ENCODE results near the gene TMED7. TPM values are rescaled to one million over a fixed set of nuclear protein-coding genes. Genes with fewer than 3 reads are reported as not detected.

Gene TMED7
- total and polyA plus RNA-seq, 2 of the 13 experiments (the other 11 are each of a cell fraction or from before 2014, with no cell fraction given) = 58.0 to 113 TPM

GRCh38 chr5:115625579-115626444, at the start of gene TMED7 (continued):
- TF ChIP-seq, protein P1, sequence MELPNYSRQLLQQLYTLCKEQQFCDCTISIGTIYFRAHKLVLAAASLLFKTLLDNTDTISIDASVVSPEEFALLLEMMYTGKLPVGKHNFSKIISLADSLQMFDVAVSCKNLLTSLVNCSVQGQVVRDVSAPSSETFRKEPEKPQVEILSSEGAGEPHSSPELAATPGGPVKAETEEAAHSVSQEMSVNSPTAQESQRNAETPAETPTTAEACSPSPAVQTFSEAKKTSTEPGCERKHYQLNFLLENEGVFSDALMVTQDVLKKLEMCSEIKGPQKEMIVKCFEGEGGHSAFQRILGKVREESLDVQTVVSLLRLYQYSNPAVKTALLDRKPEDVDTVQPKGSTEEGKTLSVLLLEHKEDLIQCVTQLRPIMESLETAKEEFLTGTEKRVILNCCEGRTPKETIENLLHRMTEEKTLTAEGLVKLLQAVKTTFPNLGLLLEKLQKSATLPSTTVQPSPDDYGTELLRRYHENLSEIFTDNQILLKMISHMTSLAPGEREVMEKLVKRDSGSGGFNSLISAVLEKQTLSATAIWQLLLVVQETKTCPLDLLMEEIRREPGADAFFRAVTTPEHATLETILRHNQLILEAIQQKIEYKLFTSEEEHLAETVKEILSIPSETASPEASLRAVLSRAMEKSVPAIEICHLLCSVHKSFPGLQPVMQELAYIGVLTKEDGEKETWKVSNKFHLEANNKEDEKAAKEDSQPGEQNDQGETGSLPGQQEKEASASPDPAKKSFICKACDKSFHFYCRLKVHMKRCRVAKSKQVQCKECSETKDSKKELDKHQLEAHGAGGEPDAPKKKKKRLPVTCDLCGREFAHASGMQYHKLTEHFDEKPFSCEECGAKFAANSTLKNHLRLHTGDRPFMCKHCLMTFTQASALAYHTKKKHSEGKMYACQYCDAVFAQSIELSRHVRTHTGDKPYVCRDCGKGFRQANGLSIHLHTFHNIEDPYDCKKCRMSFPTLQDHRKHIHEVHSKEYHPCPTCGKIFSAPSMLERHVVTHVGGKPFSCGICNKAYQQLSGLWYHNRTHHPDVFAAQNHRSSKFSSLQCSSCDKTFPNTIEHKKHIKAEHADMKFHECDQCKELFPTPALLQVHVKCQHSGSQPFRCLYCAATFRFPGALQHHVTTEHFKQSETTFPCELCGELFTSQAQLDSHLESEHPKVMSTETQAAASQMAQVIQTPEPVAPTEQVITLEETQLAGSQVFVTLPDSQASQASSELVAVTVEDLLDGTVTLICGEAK (IDR thresholded peaks at IDR 0.05) = peak; percentile 25; the same call in 1 of the 2 replicates
- TF ChIP-seq, protein P1 (CRISPR knock-in tag; IDR thresholded peaks at IDR 0.05) = peak; percentile 57
- 0 out of 2 replicates have a peak, but pooled peaks have one; percentile 6 for TF ChIP-seq BRD4 (CRISPR knock-in tag; IDR thresholded peaks at IDR 0.05)
- TF ChIP-seq ZNF101 (CRISPR knock-in tag; IDR thresholded peaks at IDR 0.05; ENCODE audit: borderline replicate concordance, low read depth) = peak; percentile 57; the same call in 1 of the 2 replicates
- TF ChIP-seq ZSCAN9 (CRISPR knock-in tag; IDR thresholded peaks at IDR 0.05; ENCODE audit: borderline replicate concordance) = peak; percentile 30; the same call in 1 of the 2 replicates
- peak; percentile 58 for TF ChIP-seq HOXA5 (CRISPR knock-in tag; IDR thresholded peaks at IDR 0.05)
- TF ChIP-seq, protein P2, sequence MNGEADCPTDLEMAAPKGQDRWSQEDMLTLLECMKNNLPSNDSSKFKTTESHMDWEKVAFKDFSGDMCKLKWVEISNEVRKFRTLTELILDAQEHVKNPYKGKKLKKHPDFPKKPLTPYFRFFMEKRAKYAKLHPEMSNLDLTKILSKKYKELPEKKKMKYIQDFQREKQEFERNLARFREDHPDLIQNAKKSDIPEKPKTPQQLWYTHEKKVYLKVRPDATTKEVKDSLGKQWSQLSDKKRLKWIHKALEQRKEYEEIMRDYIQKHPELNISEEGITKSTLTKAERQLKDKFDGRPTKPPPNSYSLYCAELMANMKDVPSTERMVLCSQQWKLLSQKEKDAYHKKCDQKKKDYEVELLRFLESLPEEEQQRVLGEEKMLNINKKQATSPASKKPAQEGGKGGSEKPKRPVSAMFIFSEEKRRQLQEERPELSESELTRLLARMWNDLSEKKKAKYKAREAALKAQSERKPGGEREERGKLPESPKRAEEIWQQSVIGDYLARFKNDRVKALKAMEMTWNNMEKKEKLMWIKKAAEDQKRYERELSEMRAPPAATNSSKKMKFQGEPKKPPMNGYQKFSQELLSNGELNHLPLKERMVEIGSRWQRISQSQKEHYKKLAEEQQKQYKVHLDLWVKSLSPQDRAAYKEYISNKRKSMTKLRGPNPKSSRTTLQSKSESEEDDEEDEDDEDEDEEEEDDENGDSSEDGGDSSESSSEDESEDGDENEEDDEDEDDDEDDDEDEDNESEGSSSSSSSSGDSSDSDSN (CRISPR knock-in tag; IDR thresholded peaks at IDR 0.05) = peak; percentile 95
- TF ChIP-seq KDM6A (CRISPR knock-in tag; IDR thresholded peaks at IDR 0.05; ENCODE audit: low read depth) = 0 out of 2 replicates have a peak, but pooled peaks have one; percentile 7
- TF ChIP-seq ATF1 (CRISPR knock-in tag; IDR thresholded peaks at IDR 0.05) = peak; percentile 76
- TF ChIP-seq, protein P3, sequence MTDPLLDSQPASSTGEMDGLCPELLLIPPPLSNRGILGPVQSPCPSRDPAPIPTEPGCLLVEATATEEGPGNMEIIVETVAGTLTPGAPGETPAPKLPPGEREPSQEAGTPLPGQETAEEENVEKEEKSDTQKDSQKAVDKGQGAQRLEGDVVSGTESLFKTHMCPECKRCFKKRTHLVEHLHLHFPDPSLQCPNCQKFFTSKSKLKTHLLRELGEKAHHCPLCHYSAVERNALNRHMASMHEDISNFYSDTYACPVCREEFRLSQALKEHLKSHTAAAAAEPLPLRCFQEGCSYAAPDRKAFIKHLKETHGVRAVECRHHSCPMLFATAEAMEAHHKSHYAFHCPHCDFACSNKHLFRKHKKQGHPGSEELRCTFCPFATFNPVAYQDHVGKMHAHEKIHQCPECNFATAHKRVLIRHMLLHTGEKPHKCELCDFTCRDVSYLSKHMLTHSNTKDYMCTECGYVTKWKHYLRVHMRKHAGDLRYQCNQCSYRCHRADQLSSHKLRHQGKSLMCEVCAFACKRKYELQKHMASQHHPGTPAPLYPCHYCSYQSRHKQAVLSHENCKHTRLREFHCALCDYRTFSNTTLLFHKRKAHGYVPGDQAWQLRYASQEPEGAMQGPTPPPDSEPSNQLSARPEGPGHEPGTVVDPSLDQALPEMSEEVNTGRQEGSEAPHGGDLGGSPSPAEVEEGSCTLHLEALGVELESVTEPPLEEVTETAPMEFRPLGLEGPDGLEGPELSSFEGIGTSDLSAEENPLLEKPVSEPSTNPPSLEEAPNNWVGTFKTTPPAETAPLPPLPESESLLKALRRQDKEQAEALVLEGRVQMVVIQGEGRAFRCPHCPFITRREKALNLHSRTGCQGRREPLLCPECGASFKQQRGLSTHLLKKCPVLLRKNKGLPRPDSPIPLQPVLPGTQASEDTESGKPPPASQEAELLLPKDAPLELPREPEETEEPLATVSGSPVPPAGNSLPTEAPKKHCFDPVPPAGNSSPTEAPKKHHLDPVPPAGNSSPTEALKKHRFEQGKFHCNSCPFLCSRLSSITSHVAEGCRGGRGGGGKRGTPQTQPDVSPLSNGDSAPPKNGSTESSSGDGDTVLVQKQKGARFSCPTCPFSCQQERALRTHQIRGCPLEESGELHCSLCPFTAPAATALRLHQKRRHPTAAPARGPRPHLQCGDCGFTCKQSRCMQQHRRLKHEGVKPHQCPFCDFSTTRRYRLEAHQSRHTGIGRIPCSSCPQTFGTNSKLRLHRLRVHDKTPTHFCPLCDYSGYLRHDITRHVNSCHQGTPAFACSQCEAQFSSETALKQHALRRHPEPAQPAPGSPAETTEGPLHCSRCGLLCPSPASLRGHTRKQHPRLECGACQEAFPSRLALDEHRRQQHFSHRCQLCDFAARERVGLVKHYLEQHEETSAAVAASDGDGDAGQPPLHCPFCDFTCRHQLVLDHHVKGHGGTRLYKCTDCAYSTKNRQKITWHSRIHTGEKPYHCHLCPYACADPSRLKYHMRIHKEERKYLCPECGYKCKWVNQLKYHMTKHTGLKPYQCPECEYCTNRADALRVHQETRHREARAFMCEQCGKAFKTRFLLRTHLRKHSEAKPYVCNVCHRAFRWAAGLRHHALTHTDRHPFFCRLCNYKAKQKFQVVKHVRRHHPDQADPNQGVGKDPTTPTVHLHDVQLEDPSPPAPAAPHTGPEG (CRISPR knock-in tag; IDR thresholded peaks at IDR 0.05) = peak; percentile 55; the same call in 1 of the 2 replicates
- TF ChIP-seq NFATC3 (CRISPR knock-in tag; IDR thresholded peaks at IDR 0.05) = 0 out of 2 replicates have a peak, but pooled peaks have one; percentile 59

Data from HepG2 (cell line).